ENCODE results near the gene ELMOD2.
"Not testable (repeated sequence)": the region's sequence is repeated elsewhere in the genome, so short reads cannot be mapped to it uniquely, and the experiment has no call there.

Gene ELMOD2

DNA sequence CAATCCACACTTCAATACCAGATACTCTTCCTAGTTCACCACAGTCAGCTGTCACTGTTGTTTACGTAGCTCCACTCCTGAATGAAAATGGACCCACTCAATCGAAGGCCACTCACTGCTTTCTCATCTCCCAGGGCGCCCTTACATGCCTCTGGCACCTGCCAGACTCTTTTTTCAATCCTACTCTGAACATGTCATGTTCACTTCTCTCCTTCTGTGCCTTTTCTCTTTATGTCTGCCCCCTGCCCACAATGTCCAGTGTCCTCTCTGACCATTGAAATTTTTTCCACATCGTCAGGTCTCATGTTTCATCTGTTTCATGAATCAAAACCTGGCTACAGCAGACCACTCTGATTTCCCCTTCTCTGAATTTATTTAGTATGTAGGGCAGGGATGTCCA lies 24.6 kb upstream of the ELMOD2 start:
- no peaks in the 10 kb centered on the region for H3K9me3 ChIP-seq (ENCODE audit: severe bottlenecking)
- no peak overlapping the region for H3K4me3 ChIP-seq (ENCODE audit: low read depth, low read length)
- no peaks in the 10 kb centered on the region for H3K27me3 ChIP-seq (ENCODE audit: insufficient read depth, low read depth, severe bottlenecking)
- no peak for DNase-seq
- TF ChIP-seq, protein P1, sequence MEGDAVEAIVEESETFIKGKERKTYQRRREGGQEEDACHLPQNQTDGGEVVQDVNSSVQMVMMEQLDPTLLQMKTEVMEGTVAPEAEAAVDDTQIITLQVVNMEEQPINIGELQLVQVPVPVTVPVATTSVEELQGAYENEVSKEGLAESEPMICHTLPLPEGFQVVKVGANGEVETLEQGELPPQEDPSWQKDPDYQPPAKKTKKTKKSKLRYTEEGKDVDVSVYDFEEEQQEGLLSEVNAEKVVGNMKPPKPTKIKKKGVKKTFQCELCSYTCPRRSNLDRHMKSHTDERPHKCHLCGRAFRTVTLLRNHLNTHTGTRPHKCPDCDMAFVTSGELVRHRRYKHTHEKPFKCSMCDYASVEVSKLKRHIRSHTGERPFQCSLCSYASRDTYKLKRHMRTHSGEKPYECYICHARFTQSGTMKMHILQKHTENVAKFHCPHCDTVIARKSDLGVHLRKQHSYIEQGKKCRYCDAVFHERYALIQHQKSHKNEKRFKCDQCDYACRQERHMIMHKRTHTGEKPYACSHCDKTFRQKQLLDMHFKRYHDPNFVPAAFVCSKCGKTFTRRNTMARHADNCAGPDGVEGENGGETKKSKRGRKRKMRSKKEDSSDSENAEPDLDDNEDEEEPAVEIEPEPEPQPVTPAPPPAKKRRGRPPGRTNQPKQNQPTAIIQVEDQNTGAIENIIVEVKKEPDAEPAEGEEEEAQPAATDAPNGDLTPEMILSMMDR (IDR thresholded peaks at IDR 0.05; ENCODE audit: low read depth, low read length), result no peak
- H3K36me3 ChIP-seq, result no peaks in the 10 kb centered on the region
- H3K27ac ChIP-seq, result no peak overlapping the region

DNA sequence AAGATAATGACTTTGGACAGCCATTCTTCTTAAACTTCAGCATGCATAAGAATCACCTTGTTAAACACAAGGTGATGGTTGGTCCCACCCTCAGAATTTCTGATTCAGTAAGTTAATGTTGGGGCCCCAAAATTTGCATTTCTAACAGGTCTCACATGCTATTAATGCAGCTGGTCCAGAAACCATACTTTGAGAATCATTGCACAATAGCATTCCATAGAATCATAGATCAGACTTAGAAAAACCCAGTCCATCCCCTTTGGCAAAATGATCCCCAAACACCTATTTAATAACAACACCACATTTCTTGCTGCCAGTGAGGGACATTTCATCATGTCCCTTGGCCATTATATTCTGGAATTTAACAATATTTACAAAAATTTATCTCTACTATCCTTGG lies 19.7 kb upstream of the ELMOD2 start:
- no peak for DNase-seq
- Histone ChIP-seq H3K27me3 (ENCODE audit: insufficient read depth, low read depth, severe bottlenecking) (no peaks in the 10 kb centered on the region), H3K9me3 (ENCODE audit: severe bottlenecking) (peaks cover 8% of the 10 kb centered on the region), H3K36me3 (no peaks in the 10 kb centered on the region), H3K4me3 (ENCODE audit: low read depth, low read length) (no peak overlapping the region), H3K27ac (no peak overlapping the region)
- TF ChIP-seq, protein P1 (IDR thresholded peaks at IDR 0.05; ENCODE audit: low read depth, low read length), result no peak

DNA sequence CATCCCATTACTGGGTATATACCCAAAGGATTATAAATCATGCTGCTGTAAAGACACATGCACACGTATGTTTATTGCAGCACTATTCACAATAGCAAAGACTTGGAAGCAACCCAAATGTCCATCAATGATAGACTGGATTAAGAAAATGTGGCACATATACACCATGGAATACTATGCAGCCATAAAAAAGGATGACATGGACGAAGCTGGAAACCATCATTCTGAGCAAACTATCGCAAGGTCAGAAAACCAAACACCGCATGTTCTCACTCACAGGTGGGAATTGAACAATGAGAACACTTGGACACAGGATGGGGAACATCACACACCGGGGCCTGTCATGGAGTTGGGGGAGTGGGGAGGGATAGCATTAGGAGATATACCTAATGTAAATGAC lies 10.2 kb upstream of the ELMOD2 start:
- not testable (repeated sequence) for DNase-seq; H3K27me3 ChIP-seq (ENCODE audit: insufficient read depth, low read depth, severe bottlenecking); H3K4me3 ChIP-seq (ENCODE audit: low read depth, low read length); H3K9me3 ChIP-seq (ENCODE audit: severe bottlenecking); H3K27ac ChIP-seq; H3K36me3 ChIP-seq

DNA sequence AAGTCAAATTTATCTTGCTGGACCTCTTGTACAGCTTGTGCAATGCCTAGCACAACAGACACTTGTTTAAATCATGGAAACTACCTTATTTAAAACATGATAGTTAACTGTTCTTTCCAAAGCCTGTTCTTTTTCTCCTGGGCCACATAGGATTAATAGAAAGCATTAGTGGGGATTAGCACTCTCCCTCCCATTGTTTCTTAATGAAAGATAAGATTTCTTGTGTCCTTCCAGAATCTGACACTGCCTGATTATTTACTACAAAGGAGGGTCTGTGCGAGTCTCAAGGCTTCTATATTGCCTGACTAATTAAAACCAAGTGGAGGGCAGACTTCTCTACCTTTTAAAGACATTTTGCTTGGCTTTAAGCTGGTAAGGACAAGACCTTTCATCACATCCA lies 8.5 kb upstream of the ELMOD2 start:
- no peaks in the 10 kb centered on the region for H3K27me3 ChIP-seq (ENCODE audit: insufficient read depth, low read depth, severe bottlenecking)
- H3K9me3 ChIP-seq (ENCODE audit: severe bottlenecking), result no peaks in the 10 kb centered on the region
- no peak overlapping the region for H3K4me3 ChIP-seq (ENCODE audit: low read depth, low read length)
- TF ChIP-seq, protein P1 (IDR thresholded peaks at IDR 0.05; ENCODE audit: low read depth, low read length), result no peak
- no peak for DNase-seq
- H3K36me3 ChIP-seq, result no peaks in the 10 kb centered on the region
- H3K27ac ChIP-seq, result no peak overlapping the region

DNA sequence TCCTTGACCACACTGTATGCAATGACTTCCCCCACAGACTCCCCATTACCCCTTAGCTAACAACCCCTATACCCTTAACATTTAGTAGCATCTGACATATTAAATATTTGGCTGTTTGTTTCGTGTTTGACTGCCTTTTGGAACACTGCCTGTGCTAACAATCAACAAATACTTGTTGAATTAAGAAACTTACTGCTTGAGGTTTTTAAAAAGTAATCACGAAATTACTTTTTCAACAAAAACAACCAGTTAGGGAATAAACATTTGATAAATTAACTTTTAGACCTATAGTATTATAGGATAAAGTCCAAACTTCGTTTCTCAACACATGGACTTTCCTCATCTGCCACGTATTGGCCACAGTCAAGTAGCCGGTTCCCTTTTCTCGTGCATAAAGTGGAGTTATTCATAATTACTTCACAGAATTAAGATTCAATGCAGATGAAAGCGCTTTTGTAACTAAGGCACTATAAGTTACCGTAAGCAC lies 555 bp upstream of the ELMOD2 start:
- H3K27me3 ChIP-seq (ENCODE audit: insufficient read depth, low read depth, severe bottlenecking), result no peaks in the 10 kb centered on the region
- H3K9me3 ChIP-seq (ENCODE audit: severe bottlenecking), result no peaks in the 10 kb centered on the region
- peaks cover 7% of the 10 kb centered on the region for H3K36me3 ChIP-seq
- H3K27ac ChIP-seq, result no peak overlapping the region
- H3K4me3 ChIP-seq (ENCODE audit: low read depth, low read length), result peak overlapping the region; percentile 62
- TF ChIP-seq, protein P1 (IDR thresholded peaks at IDR 0.05; ENCODE audit: low read depth, low read length), result no peak
- DNase-seq, result no peak

DNA sequence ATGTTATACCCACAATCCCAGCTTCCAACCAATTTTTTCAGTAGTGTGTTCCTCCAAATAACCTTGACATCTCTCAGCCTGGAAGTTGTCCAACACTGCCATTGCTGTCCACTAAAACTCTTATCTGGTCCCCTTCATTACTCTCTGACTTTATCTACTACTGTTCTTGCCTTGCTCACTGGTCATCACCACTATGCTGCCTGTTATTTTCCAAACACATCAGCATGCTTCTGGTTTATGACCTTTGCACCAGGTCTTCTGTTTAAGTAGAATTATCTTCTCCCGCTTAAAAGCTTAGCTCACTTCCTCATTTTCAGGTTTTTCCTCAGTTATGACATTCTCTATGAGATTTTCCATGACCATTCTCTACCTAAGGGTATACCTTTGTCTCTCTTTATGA lies 5.5 kb downstream of the ELMOD2 start:
- Histone ChIP-seq H3K4me3 (ENCODE audit: low read depth, low read length) (no peak overlapping the region), H3K9me3 (ENCODE audit: severe bottlenecking) (no peaks in the 10 kb centered on the region), H3K27ac (no peak overlapping the region), H3K36me3 (peaks cover 12% of the 10 kb centered on the region), H3K27me3 (ENCODE audit: insufficient read depth, low read depth, severe bottlenecking) (no peaks in the 10 kb centered on the region)
- TF ChIP-seq, protein P1 (IDR thresholded peaks at IDR 0.05; ENCODE audit: low read depth, low read length), result no peak
- DNase-seq, result no peak

All from WERI-Rb-1 (cell line).